ENCODE results near the gene MEIKIN. TPM values are rescaled to one million over a fixed set of nuclear protein-coding genes. Genes with fewer than 3 reads are reported as not detected.

MEIKIN gene
- total and polyA plus RNA-seq, 2 of the 13 experiments (the other 11 are each of a cell fraction or from before 2014, with no cell fraction given): not detected

DNA sequence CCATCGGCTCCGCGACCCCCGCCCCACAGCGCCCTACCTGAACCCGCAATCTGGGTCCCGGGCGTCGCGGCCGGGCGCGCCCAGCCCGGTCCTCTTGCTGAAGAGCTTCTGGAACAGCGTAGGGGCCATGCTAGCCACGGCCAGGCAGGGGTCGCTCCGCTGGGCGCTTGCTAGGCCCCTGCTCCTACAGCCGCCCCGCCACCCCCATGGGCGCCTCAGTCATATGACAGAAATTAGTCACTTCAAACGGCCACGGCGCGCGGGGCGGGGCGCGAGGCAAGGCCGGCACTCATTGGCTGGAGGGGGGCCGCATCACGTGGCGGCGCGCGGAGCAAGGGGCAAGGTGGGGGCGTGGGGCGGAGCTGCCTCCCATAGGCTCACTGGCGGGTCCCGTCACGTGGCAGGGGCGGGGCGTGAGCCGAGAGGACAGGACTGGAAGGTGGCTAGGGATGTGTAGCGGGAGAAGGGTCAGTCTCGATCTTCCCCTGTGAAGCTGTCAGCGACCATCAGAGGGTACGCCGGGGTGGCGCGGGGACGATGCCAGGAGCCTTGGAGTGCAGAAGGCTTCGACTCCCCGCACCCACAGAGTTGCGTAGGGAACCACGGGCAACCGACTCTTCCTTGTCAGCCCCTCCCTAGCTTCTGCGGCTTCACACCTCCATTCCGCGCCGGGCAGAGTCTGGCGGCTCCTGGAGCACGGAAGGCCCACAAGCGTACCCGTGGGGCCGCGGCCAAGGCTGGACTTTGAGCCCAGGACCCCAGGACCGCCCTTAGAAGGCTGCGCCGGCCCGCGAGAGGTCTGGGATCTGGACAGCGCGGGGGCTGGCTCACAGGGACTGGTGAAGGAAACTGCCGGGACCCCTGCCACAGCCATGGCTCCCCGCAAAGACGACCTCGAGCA, 148.4 kb downstream of the MEIKIN start, which contains the start of gene FNIP1 (continued):
- peak; percentile 76; the same call in 1 of the 2 replicates for TF ChIP-seq MAF1 (CRISPR knock-in tag; IDR thresholded peaks at IDR 0.05; ENCODE audit: borderline replicate concordance)
- TF ChIP-seq RFX1 (IDR thresholded peaks at IDR 0.05): no peak
- peak; percentile 87 for TF ChIP-seq ZSCAN29 (CRISPR knock-in tag; conservative IDR thresholded peaks at IDR 0.05)
- peak; percentile 82 for TF ChIP-seq KMT2A (CRISPR knock-in tag; IDR thresholded peaks at IDR 0.05)
- TF ChIP-seq RFXANK (CRISPR knock-in tag; IDR thresholded peaks at IDR 0.05): peak; percentile 45; the same call in 1 of the 2 replicates
- TF ChIP-seq ZNF530 (CRISPR knock-in tag; IDR thresholded peaks at IDR 0.05; ENCODE audit: low read depth): no peak
- no peak for TF ChIP-seq ZNF326 (CRISPR knock-in tag; IDR thresholded peaks at IDR 0.05; ENCODE audit: borderline replicate concordance)
- TF ChIP-seq, protein P1, sequence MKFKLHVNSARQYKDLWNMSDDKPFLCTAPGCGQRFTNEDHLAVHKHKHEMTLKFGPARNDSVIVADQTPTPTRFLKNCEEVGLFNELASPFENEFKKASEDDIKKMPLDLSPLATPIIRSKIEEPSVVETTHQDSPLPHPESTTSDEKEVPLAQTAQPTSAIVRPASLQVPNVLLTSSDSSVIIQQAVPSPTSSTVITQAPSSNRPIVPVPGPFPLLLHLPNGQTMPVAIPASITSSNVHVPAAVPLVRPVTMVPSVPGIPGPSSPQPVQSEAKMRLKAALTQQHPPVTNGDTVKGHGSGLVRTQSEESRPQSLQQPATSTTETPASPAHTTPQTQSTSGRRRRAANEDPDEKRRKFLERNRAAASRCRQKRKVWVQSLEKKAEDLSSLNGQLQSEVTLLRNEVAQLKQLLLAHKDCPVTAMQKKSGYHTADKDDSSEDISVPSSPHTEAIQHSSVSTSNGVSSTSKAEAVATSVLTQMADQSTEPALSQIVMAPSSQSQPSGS (CRISPR knock-in tag; IDR thresholded peaks at IDR 0.05): peak; percentile 46; the same call in 1 of the 2 replicates
- TF ChIP-seq POGZ (CRISPR knock-in tag; IDR thresholded peaks at IDR 0.05): peak; percentile 97
- TF ChIP-seq SP2 (CRISPR knock-in tag; IDR thresholded peaks at IDR 0.05): peak; percentile 62; the same call in 1 of the 2 replicates
- TF ChIP-seq, protein P2, sequence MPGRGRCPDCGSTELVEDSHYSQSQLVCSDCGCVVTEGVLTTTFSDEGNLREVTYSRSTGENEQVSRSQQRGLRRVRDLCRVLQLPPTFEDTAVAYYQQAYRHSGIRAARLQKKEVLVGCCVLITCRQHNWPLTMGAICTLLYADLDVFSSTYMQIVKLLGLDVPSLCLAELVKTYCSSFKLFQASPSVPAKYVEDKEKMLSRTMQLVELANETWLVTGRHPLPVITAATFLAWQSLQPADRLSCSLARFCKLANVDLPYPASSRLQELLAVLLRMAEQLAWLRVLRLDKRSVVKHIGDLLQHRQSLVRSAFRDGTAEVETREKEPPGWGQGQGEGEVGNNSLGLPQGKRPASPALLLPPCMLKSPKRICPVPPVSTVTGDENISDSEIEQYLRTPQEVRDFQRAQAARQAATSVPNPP (CRISPR knock-in tag; IDR thresholded peaks at IDR 0.05): peak; percentile 81
- TF ChIP-seq SOX5 (CRISPR knock-in tag; IDR thresholded peaks at IDR 0.05; ENCODE audit: borderline replicate concordance): peak; percentile 52
- no peak for TF ChIP-seq ZNF3 (CRISPR knock-in tag; IDR thresholded peaks at IDR 0.05)
- no peak for TF ChIP-seq SYNCRIP (IDR thresholded peaks at IDR 0.05; ENCODE audit: insufficient read depth, low read depth, low read length)
- TF ChIP-seq CENPX (CRISPR knock-in tag; IDR thresholded peaks at IDR 0.05): no peak
- peak; percentile 84; the same call in 1 of the 2 replicates for TF ChIP-seq ZSCAN20 (CRISPR knock-in tag; IDR thresholded peaks at IDR 0.05; ENCODE audit: borderline replicate concordance)
- TF ChIP-seq ZNF564 (CRISPR knock-in tag; IDR thresholded peaks at IDR 0.05): no peak; the same call in 1 of the 2 replicates
- 0 out of 2 replicates have a peak, but pooled peaks have one; percentile 14 for TF ChIP-seq HNRNPUL1 (IDR thresholded peaks at IDR 0.05; ENCODE audit: low read depth, low read length)
- TF ChIP-seq PCBP2 (optimal IDR thresholded peaks at IDR 0.05; ENCODE audit: low read depth, low read length, poor library complexity, severe bottlenecking): no peak
- TF ChIP-seq TCF12 (IDR thresholded peaks at IDR 0.05): no peak
- TF ChIP-seq TCF12 (CRISPR knock-in tag; IDR thresholded peaks at IDR 0.05): no peak; the same call in 1 of the 2 replicates
- TF ChIP-seq, protein P3, sequence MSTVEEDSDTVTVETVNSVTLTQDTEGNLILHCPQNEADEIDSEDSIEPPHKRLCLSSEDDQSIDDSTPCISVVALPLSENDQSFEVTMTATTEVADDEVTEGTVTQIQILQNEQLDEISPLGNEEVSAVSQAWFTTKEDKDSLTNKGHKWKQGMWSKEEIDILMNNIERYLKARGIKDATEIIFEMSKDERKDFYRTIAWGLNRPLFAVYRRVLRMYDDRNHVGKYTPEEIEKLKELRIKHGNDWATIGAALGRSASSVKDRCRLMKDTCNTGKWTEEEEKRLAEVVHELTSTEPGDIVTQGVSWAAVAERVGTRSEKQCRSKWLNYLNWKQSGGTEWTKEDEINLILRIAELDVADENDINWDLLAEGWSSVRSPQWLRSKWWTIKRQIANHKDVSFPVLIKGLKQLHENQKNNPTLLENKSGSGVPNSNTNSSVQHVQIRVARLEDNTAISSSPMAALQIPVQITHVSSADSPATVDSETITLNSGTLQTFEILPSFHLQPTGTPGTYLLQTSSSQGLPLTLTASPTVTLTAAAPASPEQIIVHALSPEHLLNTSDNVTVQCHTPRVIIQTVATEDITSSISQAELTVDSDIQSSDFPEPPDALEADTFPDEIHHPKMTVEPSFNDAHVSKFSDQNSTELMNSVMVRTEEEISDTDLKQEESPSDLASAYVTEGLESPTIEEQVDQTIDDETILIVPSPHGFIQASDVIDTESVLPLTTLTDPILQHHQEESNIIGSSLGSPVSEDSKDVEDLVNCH (CRISPR knock-in tag; IDR thresholded peaks at IDR 0.05): peak; percentile 70; the same call in 1 of the 2 replicates
- TF ChIP-seq, protein P4, sequence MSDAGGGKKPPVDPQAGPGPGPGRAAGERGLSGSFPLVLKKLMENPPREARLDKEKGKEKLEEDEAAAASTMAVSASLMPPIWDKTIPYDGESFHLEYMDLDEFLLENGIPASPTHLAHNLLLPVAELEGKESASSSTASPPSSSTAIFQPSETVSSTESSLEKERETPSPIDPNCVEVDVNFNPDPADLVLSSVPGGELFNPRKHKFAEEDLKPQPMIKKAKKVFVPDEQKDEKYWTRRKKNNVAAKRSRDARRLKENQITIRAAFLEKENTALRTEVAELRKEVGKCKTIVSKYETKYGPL (CRISPR knock-in tag; IDR thresholded peaks at IDR 0.05): no peak
- peak; percentile 81 for TF ChIP-seq MED13 (CRISPR knock-in tag; IDR thresholded peaks at IDR 0.05)
- TF ChIP-seq DPF2 (CRISPR knock-in tag; IDR thresholded peaks at IDR 0.05; ENCODE audit: borderline replicate concordance, low read depth): peak; percentile 59; the same call in 1 of the 2 replicates
- peak; percentile 96 for TF ChIP-seq ZMYM4 (CRISPR knock-in tag; IDR thresholded peaks at IDR 0.05)
